HCT116 (cell line): Measurements from ENCODE around the gene APOE. TPM values are rescaled to one million over a fixed set of nuclear protein-coding genes. Genes with fewer than 3 reads are reported as not detected.
A peak's percentile ranks its signal among the peaks of the same experiment; 100 is the strongest.

Experiments
- ATAC-seq: fragments of 200-7000 bp; cut with Tn5 transposase; 2 replicates; pipeline ENCODE4 v1.9.1; 2020; ENCODE audit warnings: mild to moderate bottlenecking, moderate library complexity
- BruUV-seq: library from RNA; stranded (reverse); fragments of 400-500 nt; replicated peaks from 2 replicates; lab custom pipeline; 2021; lab: Mats Ljungman, UMichigan
- CTCF ChIA-PET: fragments of 300-600 bp; sonication (Branson Sonifier 250); formaldehyde crosslinking; loops from one replicate; lab custom pipeline; 2021; ENCODE audit warnings: antibody characterized with exemption; lab: Charles Lee
- POLR2A ChIA-PET: fragments of 300-600, 350-600 bp; sonication (Branson Sonifier 250); formaldehyde crosslinking; loops from one replicate; lab custom pipeline; 2021; ENCODE audit warnings: antibody characterized with exemption; lab: Charles Lee
- RAD21 ChIA-PET, 2 experiments: fragments of 300-600 bp; sonication (Branson Sonifier 250); formaldehyde crosslinking; loops; one replicate each; lab custom pipeline; 2023; ENCODE audit warnings: low total read pairs in 2 of 2; ENCODE audit not compliant: uncharacterized antibody in 2 of 2, unreplicated experiment in 2 of 2, low non-redundant PET in 1 of 2; lab: Charles Lee
- DNase-seq: peaks from one replicate; pipeline ENCODE4 v3.0.0-alpha.2; 2010; ENCODE audit warnings: low read depth, low spot score
- H2AFZ ChIP-seq: fragments of 200-600 bp; shearing (Covaris generic), sonication (generic); 2 replicates; pipeline ENCODE4 v1.6.1; 2017; ENCODE audit warnings: low read depth, mixed run types, mixed read lengths, antibody characterized with exemption, low read length; ENCODE audit not compliant: poor library complexity, severe bottlenecking
- H3K27ac ChIP-seq: 2 replicates; pipeline ENCODE4 v1.5.1; 2012; ENCODE audit warnings: low read depth, low read length
- H3K27me3 ChIP-seq: fragments of 200-600 bp; sonication (generic); 2 replicates; pipeline ENCODE4 v1.6.1; 2016; ENCODE audit warnings: mixed run types, low read length, mixed read lengths; ENCODE audit not compliant: insufficient read depth
- H3K36me3 ChIP-seq, 2 experiments: fragments of 200-500 bp in 1 of 2; fragments of 200-600 bp in 1 of 2; sonication (Bioruptor generic) in 1 of 2; sonication (generic) in 1 of 2; 2 replicates each; pipeline versions ENCODE4 v1.5.1 to v1.6.1; 2014 to 2016; ENCODE audit warnings: low read length in 2 of 2, inconsistent platforms in 1 of 2, mixed read lengths in 1 of 2, mixed run types in 1 of 2; ENCODE audit not compliant: insufficient read depth in 2 of 2, control insufficient read depth in 1 of 2
- H3K4me1 ChIP-seq, 2 experiments: fragments of 200-600 bp in 1 of 2; sonication (generic) in 1 of 2; 2 replicates each; pipeline versions ENCODE4 v1.5.1 to v1.6.1; 2012 to 2017; ENCODE audit warnings: low read length in 2 of 2, inconsistent platforms in 1 of 2, mild to moderate bottlenecking in 1 of 2, mixed read lengths in 1 of 2, mixed run types in 1 of 2, moderate library complexity in 1 of 2; ENCODE audit not compliant: insufficient read depth in 2 of 2, control insufficient read depth in 1 of 2
- H3K4me2 ChIP-seq: fragments of 200-600 bp; sonication (generic); 2 replicates; pipeline ENCODE4 v1.6.1; 2017; ENCODE audit warnings: mixed run types, low read length, mixed read lengths
- H3K4me3 ChIP-seq, 2 experiments: fragments of 200-600 bp in 1 of 2; sonication (generic) in 1 of 2; replicated peaks in 1 of 2; 2 replicates each; pipeline ENCODE4 v1.5.1; 2011 to 2016; ENCODE audit warnings: low read length in 2 of 2, control low read depth in 1 of 2, low read depth in 1 of 2, mild to moderate bottlenecking in 1 of 2, mixed read lengths in 1 of 2, mixed run types in 1 of 2
- H3K79me2 ChIP-seq: fragments of 200-600 bp; sonication (generic); 2 replicates; pipeline ENCODE4 v1.6.1; 2017; ENCODE audit warnings: mild to moderate bottlenecking, mixed run types, low read length, moderate library complexity, mixed read lengths; ENCODE audit not compliant: insufficient read depth
- H3K9ac ChIP-seq: fragments of 200-600 bp; sonication (generic); 2 replicates; pipeline ENCODE4 v1.6.1; 2016; ENCODE audit warnings: low read length, mixed read lengths
- H3K9me2 ChIP-seq: fragments of 200-600 bp; sonication (generic), shearing (Covaris generic); 2 replicates; pipeline ENCODE4 v1.6.1; 2017; ENCODE audit warnings: mixed run types, mild to moderate bottlenecking, moderate library complexity; ENCODE audit not compliant: insufficient read depth
- H3K9me3 ChIP-seq, 2 experiments: fragments of 200-500 bp in 1 of 2; fragments of 200-600 bp in 1 of 2; sonication (Bioruptor generic) in 1 of 2; sonication (generic) in 1 of 2; 2 replicates each; pipeline ENCODE4 v1.6.1; 2014 to 2017; ENCODE audit warnings: low read length in 2 of 2, mixed read lengths in 2 of 2, inconsistent platforms in 1 of 2, low read depth in 1 of 2, mild to moderate bottlenecking in 1 of 2, mixed run types in 1 of 2, moderate library complexity in 1 of 2; ENCODE audit not compliant: control insufficient read depth in 1 of 2, insufficient read depth in 1 of 2
- H4K20me1 ChIP-seq: fragments of 200-600 bp; sonication (generic), shearing (Covaris generic); 2 replicates; pipeline ENCODE4 v1.6.1; 2017; ENCODE audit warnings: mixed run types, mild to moderate bottlenecking, moderate library complexity; ENCODE audit not compliant: insufficient read depth
- CTCF ChIP-seq, 3 experiments: fragments of 200-600 bp in 1 of 3; sonication (generic) in 1 of 3; IDR thresholded peaks in 2 of 3; conservative IDR thresholded peaks in 1 of 3; 2 replicates each; pipeline ENCODE4 v1.5.1; 2012 to 2017; ENCODE audit warnings: low read depth in 2 of 3, low read length in 2 of 3, antibody characterized with exemption in 1 of 3, borderline replicate concordance in 1 of 3, control low read depth in 1 of 3, mild to moderate bottlenecking in 1 of 3, mixed read lengths in 1 of 3, mixed run types in 1 of 3, moderate library complexity in 1 of 3; ENCODE audit not compliant: insufficient read depth in 1 of 3
- POLR2A ChIP-seq: IDR thresholded peaks from 2 replicates; pipeline ENCODE4 v1.7.0; 2011; ENCODE audit warnings: borderline replicate concordance; ENCODE audit not compliant: insufficient read depth, insufficient read length; ENCODE audit errors: extremely low read depth
- RAD21 ChIP-seq: IDR thresholded peaks from 2 replicates; pipeline ENCODE4 v1.6.1; 2012; ENCODE audit warnings: low read depth, mild to moderate bottlenecking
- ZNF274 ChIP-seq: fragments of 200-500 bp; sonication (Bioruptor generic); IDR thresholded peaks from 2 replicates; pipeline ENCODE4 v1.6.1; 2014; ENCODE audit warnings: mild to moderate bottlenecking, low read depth, low read length, inconsistent platforms
- intact Hi-C: fragments of 100-400 bp; cut with micrococcal nuclease; formaldehyde crosslinking; loops from 2 replicates; pipeline ENCODE4 v1.10.0; 2022
- total RNA-seq: library from RNA; stranded (reverse); gene quantifications from one replicate; pipeline ENCODE4 v1.2.1, GENCODE V29; 2021; ENCODE audit not compliant: unreplicated experiment

Gene APOE
- total RNA-seq, 1 experiment from 2014 or later, result 7.2 TPM

- H3K9me3 ChIP-seq, result no peaks in the 10 kb centered on the region
- H3K4me1 ChIP-seq, result peaks cover 4 to 32% of the 10 kb centered on the region in 2 experiments; a peak in 3 of 4 replicates
- intact Hi-C loops, result loop anchor here (1.0 to 5.0 kb wide), 2 partner anchors 47 to 153 kb away; no protein-coding TSS in a partner anchor
- RAD21 ChIA-PET, result interaction anchor here (0.6 to 1.5 kb wide), 2 partner anchors 13 to 48 kb away, joined by 3 to 4 read pairs; no protein-coding TSS in a partner anchor
- no peak overlapping the region for H2AFZ ChIP-seq
- no peak overlapping the region for H3K9ac ChIP-seq
- H3K79me2 ChIP-seq, result peaks cover 10% of the 10 kb centered on the region; the same call in 1 of the 2 replicates
- TF ChIP-seq POLR2A, result no peak
- TF ChIP-seq ZNF274, result no peak
- TF ChIP-seq CTCF (IDR thresholded peaks at IDR 0.05 in 2 of 3, conservative IDR thresholded peaks at IDR 0.05 in 1 of 3; ENCODE audit: borderline replicate concordance in 1 of 3, insufficient read depth in 1 of 3, low read depth in 2 of 3, low read length in 2 of 3), result peak; percentile 80 to 98 (median 97)
- peak; percentile 89 for TF ChIP-seq RAD21
- H3K27ac ChIP-seq, result peak overlapping the region; percentile 37
- peaks cover 12 to 33% of the 10 kb centered on the region in 2 experiments; a peak in 3 of 4 replicates for H3K36me3 ChIP-seq
- DNase-seq (no peak), ATAC-seq (peak; percentile 61)
- POLR2A ChIA-PET, result no interaction called here
- no TSS peak for BruUV-seq
- no peak overlapping the region for H3K4me3 ChIP-seq
- no peaks in the 10 kb centered on the region for H3K27me3 ChIP-seq
- H3K9me2 ChIP-seq, result no peaks in the 10 kb centered on the region
- CTCF ChIA-PET, result interaction anchor here (0.8 to 1.7 kb wide), 3 partner anchors 13 to 48 kb away, joined by 3 to 9 read pairs (median 6); partner anchors contain the start of gene TOMM40
- no peaks in the 10 kb centered on the region for H4K20me1 ChIP-seq
- H3K4me2 ChIP-seq, result no peak overlapping the region
These were observed 1.8 kb upstream of the APOE start for GRCh38 chr19:44903602-44904425.
